AG10803 (cell line): ENCODE measurements around the gene SNX17.

ENCODE experiments used
- DNase-seq: peaks from one replicate; pipeline ENCODE4 v3.0.0; 2010; ENCODE audit warnings: low read depth
- H3K4me3 ChIP-seq: 2 replicates; pipeline ENCODE4 v1.5.1; 2011; ENCODE audit warnings: mild to moderate bottlenecking, low read length, control low read depth
- TF ChIP-seq, protein P1 (sequence below): conservative IDR thresholded peaks from 2 replicates; pipeline ENCODE4 v1.5.1; 2011; ENCODE audit warnings: mild to moderate bottlenecking, low read length, control low read depth, inconsistent platforms

The SNX17 gene

DNA sequence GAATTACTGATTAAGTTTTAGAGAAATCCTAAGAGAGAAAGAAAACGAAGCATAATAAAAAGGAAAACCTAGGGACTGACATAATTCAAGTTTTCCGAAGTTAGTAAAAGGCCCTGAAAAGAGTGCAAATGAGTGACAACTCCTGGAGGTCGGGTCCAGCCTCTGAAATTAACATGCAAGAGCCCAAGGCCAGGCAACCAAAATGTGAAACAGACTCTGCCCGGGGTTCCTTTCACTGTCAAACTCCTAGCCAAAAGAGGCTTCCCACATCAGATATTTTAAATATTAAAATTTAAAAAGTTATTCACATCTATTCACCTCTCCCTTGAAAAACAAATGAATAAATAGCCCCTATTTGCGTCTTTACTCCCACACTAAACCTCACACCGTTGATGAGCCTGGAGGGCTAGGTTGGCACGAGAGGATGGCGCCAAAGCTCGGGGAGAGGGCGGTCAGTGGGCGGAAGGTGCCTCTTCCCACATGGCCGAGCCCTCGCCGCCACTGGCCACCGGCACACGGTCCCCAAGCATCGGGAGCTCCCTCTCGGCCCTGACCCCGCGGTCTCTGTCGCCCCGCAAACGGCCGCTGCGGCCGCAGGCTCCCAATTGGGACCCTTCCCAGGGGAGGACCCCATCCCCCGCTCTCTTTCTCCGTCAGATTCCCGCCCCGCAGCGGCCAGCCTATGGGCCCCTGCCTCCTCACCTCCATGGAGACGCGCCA is 38.3 kb downstream of the SNX17 start:
- TF ChIP-seq, protein P1, sequence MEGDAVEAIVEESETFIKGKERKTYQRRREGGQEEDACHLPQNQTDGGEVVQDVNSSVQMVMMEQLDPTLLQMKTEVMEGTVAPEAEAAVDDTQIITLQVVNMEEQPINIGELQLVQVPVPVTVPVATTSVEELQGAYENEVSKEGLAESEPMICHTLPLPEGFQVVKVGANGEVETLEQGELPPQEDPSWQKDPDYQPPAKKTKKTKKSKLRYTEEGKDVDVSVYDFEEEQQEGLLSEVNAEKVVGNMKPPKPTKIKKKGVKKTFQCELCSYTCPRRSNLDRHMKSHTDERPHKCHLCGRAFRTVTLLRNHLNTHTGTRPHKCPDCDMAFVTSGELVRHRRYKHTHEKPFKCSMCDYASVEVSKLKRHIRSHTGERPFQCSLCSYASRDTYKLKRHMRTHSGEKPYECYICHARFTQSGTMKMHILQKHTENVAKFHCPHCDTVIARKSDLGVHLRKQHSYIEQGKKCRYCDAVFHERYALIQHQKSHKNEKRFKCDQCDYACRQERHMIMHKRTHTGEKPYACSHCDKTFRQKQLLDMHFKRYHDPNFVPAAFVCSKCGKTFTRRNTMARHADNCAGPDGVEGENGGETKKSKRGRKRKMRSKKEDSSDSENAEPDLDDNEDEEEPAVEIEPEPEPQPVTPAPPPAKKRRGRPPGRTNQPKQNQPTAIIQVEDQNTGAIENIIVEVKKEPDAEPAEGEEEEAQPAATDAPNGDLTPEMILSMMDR = no peak
- peak overlapping the region; percentile 88 for H3K4me3 ChIP-seq
- DNase-seq = no peak

DNA sequence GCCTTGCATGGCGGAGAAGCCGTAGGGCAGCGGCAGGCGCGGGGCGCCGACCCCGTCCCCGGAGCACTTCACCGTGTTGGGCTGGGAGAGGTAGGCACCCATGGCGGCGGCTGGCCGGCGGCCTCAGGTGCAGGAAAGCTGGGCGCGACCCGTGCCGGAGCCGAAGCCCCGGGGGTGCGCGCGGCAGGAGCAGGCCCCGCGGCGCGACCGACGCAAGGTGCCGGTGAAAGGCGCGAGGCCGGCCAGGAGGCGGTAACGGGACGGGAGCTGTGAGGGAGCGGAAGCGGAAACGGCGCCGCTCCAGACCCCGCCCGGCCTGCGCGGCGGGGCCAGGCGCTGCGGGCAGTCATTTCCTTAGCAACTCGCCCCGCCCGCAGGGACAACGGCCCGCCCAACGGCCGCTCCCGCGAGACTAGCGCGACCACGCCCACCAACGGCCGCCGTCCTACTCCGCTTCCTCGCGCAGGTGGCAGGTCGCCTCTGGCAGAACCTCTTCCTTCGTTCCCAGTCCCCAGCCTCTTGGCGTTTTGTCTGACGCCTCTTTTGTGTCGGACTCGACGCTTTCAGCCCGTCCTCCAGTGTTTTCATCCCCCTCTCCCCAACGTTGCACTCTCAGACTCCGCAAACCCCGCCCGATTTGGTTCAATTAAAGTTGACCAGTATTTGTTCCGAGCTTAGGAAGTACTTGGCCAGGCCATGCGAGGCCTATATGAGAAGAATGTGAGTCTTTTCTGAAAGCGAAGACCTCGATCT is 39.1 kb downstream of the SNX17 start, which contains the start of gene PPM1G:
TSS of gene PPM1G (minus strand) at position 271 of the 753 bp plus-strand sequence. CDS start at position 102, 169 bp downstream.
- TF ChIP-seq, protein P1 = no peak
- peak; percentile 89 for DNase-seq
- H3K4me3 ChIP-seq = peak within 1 kb of the TSS; percentile 88

DNA sequence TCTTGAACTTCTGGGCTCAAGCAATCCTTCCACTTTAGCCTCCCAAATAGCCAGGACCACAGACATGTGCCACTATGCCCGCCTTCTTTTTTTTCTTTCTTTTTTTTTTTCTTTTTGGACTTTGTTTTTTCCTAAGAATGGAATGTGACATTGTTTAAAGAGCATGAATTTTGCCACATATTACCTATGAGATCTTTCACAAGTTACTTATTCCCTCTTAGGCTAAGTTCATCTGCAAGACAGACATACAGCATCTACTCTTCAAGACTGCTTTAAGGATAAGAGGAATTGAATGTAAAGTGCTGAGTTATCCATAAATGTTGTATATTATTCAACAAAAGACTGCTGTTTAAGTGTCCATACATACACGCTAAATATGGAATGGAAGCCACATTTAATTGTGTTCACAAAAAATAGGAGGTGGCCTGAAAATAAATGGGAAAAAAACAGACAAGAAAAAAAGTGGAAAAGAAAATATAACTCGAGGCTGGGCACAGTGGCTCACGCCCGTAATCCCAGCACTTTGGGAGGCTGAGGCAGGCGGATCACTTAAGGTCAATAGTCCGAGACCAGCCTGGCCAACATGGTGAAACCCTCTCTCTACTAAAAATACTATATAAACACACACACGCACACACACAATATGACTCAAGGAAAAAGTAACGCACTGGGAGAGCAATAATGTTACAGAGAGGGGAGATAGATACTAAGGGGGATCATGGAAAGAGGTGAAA is 42.2 kb downstream of the SNX17 start:
- H3K4me3 ChIP-seq = no peak overlapping the region
- no peak for DNase-seq
- TF ChIP-seq, protein P1 = no peak

DNA sequence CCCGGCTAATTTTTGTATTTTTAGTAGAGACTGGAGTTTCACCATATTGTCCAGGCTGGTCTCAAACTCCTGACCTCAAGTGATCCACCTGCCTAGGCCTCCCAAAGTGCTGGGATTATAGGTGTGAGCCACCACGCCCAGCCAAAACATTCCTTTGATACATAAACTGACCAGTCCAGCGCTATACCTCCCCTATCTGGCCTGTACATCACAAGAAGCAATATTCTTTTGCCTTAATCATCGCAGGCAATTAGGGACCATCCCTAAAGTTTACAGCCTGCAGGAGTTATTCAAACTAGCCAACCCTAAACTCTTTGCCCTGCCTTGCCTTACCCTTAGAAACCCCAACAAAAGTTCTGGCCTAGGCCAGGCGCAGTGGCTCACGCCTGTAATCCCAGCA is 45.7 kb downstream of the SNX17 start:
- no peak for DNase-seq
- TF ChIP-seq, protein P1 = no peak
- no peak overlapping the region for H3K4me3 ChIP-seq

DNA sequence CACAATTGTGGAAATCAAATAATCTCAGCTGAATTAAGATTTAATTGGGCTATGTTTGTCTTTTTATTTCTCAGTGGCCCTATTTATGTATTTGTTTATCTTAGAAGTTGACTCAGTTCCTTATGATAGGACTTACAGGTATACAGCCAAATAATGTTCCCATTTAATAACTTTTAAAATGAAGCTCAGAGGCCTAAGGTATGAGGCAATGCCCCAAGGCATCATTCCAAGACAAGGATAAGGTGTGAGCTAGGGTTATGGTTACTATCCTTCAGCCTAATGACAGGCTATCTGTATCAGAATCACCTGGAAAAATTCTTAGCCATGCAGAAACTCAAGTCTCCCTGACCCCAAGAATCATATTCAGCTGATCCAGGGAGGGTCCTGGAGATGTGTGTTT is 50.6 kb downstream of the SNX17 start:
- H3K4me3 ChIP-seq = no peak overlapping the region
- DNase-seq = no peak
- TF ChIP-seq, protein P1 = no peak

DNA sequence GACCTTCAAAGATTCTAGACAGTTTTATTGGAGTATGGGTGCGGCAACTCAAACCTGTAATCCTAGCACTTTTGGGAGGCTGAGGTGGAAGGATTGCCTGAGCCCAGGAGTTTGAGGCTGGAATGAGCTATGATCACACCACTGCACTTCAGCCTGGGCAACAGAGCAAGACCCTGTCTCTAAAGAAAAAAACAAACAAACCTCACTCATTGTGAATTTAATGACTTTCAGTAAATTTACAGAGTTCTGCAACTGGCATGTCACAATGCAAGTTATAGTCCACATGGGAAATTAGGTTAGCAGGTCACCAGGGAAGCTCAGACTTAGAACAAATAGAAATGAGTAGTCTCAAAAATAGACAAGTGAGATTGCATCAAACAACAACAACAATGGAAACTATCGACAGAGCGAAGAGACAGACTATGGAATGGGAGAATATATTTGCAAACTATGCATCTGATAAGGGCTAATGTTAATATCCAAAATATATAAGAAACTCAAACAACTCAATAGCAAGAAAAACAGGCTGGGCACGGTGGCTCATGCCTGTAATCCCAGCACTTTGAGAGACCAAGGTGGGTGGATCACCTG is 51.3 kb downstream of the SNX17 start:
- TF ChIP-seq, protein P1 = no peak
- no peak for DNase-seq
- no peak overlapping the region for H3K4me3 ChIP-seq
